Measurements from ENCODE around the gene COL25A1.
"Not testable (repeated sequence)": the region's sequence is repeated elsewhere in the genome, so short reads cannot be mapped to it uniquely, and the experiment has no call there.

Gene COL25A1

GRCh38 chr4:108950158-108950915 is 352.1 kb downstream of the COL25A1 start:
- no peak for DNase-seq (ENCODE audit: low read depth)

GRCh38 chr4:108947526-108947925 is 354.9 kb downstream of the COL25A1 start:
- DNase-seq (ENCODE audit: low read depth), result no peak

- DNase-seq (ENCODE audit: low read depth), result no peak
Observed at GRCh38 chr4:108946237-108946636, 356.2 kb downstream of the COL25A1 start.

GRCh38 chr4:108943976-108944591 is 358.4 kb downstream of the COL25A1 start:
- DNase-seq (ENCODE audit: low read depth), result no peak

- DNase-seq (ENCODE audit: low read depth), result no peak
Observed at GRCh38 chr4:108943371-108943770, 359.1 kb downstream of the COL25A1 start.

GRCh38 chr4:108941904-108942430 is 360.5 kb downstream of the COL25A1 start:
- DNase-seq (ENCODE audit: low read depth), result no peak

- DNase-seq (ENCODE audit: low read depth), result no peak
Observed at GRCh38 chr4:108940634-108941033, 361.8 kb downstream of the COL25A1 start.

- DNase-seq (ENCODE audit: low read depth), result no peak
Observed at GRCh38 chr4:108940149-108940548, 362.3 kb downstream of the COL25A1 start.

- peak; percentile 20 for DNase-seq (ENCODE audit: low read depth)
Observed at GRCh38 chr4:108937066-108937465, 365.4 kb downstream of the COL25A1 start.

- DNase-seq (ENCODE audit: low read depth), result not testable (repeated sequence)
Observed at GRCh38 chr4:108933925-108934324, 368.5 kb downstream of the COL25A1 start.

- DNase-seq (ENCODE audit: low read depth), result no peak
Observed at GRCh38 chr4:108933046-108933445, 369.4 kb downstream of the COL25A1 start.

GRCh38 chr4:108931926-108932325 is 370.5 kb downstream of the COL25A1 start:
- no peak for DNase-seq (ENCODE audit: low read depth)

- no peak for DNase-seq (ENCODE audit: low read depth)
Observed at GRCh38 chr4:108930186-108930585, 372.3 kb downstream of the COL25A1 start.

- DNase-seq (ENCODE audit: low read depth), result no peak
Observed at GRCh38 chr4:108926781-108927180, 375.7 kb downstream of the COL25A1 start.

GRCh38 chr4:108926061-108926460 is 376.4 kb downstream of the COL25A1 start:
- DNase-seq (ENCODE audit: low read depth), result no peak

- DNase-seq (ENCODE audit: low read depth), result no peak
Observed at GRCh38 chr4:108922191-108922590, 380.3 kb downstream of the COL25A1 start.

- DNase-seq (ENCODE audit: low read depth), result no peak
Observed at GRCh38 chr4:108920395-108921087, 381.9 kb downstream of the COL25A1 start.

- no peak for DNase-seq (ENCODE audit: low read depth)
Observed at GRCh38 chr4:108919226-108919893, 383.1 kb downstream of the COL25A1 start.

GRCh38 chr4:108917255-108917654 is 385.2 kb downstream of the COL25A1 start:
- DNase-seq (ENCODE audit: low read depth), result no peak

GRCh38 chr4:108916638-108917037 is 385.8 kb downstream of the COL25A1 start:
- no peak for DNase-seq (ENCODE audit: low read depth)

- DNase-seq (ENCODE audit: low read depth), result no peak
Observed at GRCh38 chr4:108906866-108907367, 395.5 kb downstream of the COL25A1 start.

- DNase-seq (ENCODE audit: low read depth), result no peak
Observed at GRCh38 chr4:108906006-108906405, 396.5 kb downstream of the COL25A1 start.
